ENCODE measurements around the gene G2E3. TPM values are rescaled to one million over a fixed set of nuclear protein-coding genes. Genes with fewer than 3 reads are reported as not detected.

Gene G2E3
- total RNA-seq, 1 donor from 2014 or later: 135 TPM

DNA sequence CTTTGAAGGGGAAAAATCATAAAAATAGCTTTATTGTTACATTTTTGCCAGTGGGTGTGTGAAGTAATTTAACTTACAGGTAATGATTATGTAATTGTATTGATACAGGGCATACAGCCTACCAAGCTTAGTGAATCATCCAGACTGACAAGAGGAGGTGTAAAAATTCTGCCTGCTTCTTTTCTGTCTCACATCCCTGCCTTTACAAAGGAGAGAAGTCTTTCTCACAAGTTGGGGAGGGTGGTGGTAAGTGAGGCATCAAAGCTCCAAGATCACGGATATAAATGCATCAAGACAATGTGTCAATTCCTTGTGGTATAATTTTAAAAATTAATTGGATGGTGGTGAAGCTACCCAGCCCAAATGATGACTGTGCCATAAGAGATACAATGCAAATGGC, 39.0 kb upstream of the G2E3 start:
- Histone ChIP-seq H3K27ac (no peak overlapping the region), H3K4me1 (peaks cover 7% of the 10 kb centered on the region), H3K36me3 (no peaks in the 10 kb centered on the region), H3K9me3 (ENCODE audit: low read depth) (no peaks in the 10 kb centered on the region), H3F3A (ENCODE audit: low read depth) (no peaks in the 10 kb centered on the region), H3K4me2 (no peak overlapping the region), H3K79me2 (ENCODE audit: low read depth) (no peaks in the 10 kb centered on the region), H2AFZ (replicated peaks) (no peak overlapping the region), H3K4me3 (no peak overlapping the region), H3K27me3 (no peaks in the 10 kb centered on the region), H3K9ac (no peak overlapping the region), H4K20me1 (ENCODE audit: low read depth) (no peaks in the 10 kb centered on the region)
- Mint-ChIP-seq H3K36me3 (no peaks in the 10 kb centered on the region), H3K9me3 (no peaks in the 10 kb centered on the region), H3K27ac (no peak overlapping the region), H3K4me1 (peaks cover 7% of the 10 kb centered on the region), H3K4me3 (no peak overlapping the region), H3K27me3 (ENCODE audit: insufficient read depth, low read depth) (no peaks in the 10 kb centered on the region)
- TF ChIP-seq EZH2 (IDR thresholded peaks at IDR 0.05): no peak
- TF ChIP-seq EZH2phosphoT487 (IDR thresholded peaks at IDR 0.05): no peak
- TF ChIP-seq, protein P1, sequence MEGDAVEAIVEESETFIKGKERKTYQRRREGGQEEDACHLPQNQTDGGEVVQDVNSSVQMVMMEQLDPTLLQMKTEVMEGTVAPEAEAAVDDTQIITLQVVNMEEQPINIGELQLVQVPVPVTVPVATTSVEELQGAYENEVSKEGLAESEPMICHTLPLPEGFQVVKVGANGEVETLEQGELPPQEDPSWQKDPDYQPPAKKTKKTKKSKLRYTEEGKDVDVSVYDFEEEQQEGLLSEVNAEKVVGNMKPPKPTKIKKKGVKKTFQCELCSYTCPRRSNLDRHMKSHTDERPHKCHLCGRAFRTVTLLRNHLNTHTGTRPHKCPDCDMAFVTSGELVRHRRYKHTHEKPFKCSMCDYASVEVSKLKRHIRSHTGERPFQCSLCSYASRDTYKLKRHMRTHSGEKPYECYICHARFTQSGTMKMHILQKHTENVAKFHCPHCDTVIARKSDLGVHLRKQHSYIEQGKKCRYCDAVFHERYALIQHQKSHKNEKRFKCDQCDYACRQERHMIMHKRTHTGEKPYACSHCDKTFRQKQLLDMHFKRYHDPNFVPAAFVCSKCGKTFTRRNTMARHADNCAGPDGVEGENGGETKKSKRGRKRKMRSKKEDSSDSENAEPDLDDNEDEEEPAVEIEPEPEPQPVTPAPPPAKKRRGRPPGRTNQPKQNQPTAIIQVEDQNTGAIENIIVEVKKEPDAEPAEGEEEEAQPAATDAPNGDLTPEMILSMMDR (IDR thresholded peaks at IDR 0.05): no peak
- no peak for DNase-seq (ENCODE audit: low spot score)

DNA sequence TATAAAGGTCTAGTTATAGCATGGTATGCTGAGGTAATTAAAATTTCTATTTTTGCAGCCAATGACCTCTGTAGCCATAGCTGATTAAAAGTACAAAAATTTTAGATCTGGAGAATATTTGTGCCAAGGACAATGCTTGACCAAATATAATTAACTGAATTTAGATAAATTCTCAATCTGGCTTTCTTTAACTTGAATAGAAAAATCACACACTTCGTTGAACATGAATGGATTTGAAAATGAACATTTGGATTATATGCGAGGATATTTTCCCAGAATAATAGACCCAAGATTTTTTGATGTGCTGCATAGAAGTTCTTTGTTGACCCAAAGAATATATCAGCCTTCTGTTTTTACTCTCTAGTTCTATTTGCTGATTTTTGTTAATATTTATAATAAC, 38.4 kb upstream of the G2E3 start:
- no peak overlapping the region for H3K9ac ChIP-seq
- H3K27me3 ChIP-seq: no peaks in the 10 kb centered on the region
- no peak overlapping the region for H2AFZ ChIP-seq (replicated peaks)
- TF ChIP-seq, protein P1 (IDR thresholded peaks at IDR 0.05): no peak
- TF ChIP-seq EZH2phosphoT487 (IDR thresholded peaks at IDR 0.05) (no peak), EZH2 (IDR thresholded peaks at IDR 0.05) (no peak)
- no peaks in the 10 kb centered on the region for H3K36me3 ChIP-seq
- peaks cover 7% of the 10 kb centered on the region for H3K4me1 Mint-ChIP-seq
- H3K4me3 Mint-ChIP-seq: no peak overlapping the region
- no peaks in the 10 kb centered on the region for H3K36me3 Mint-ChIP-seq
- no peak for DNase-seq (ENCODE audit: low spot score)
- H3K27ac ChIP-seq: no peak overlapping the region
- no peak overlapping the region for H3K4me2 ChIP-seq
- no peaks in the 10 kb centered on the region for H3K79me2 ChIP-seq (ENCODE audit: low read depth)
- H3F3A ChIP-seq (ENCODE audit: low read depth): no peaks in the 10 kb centered on the region
- H3K27me3 Mint-ChIP-seq (ENCODE audit: insufficient read depth, low read depth): no peaks in the 10 kb centered on the region
- no peaks in the 10 kb centered on the region for H3K9me3 Mint-ChIP-seq
- peaks cover 7% of the 10 kb centered on the region for H3K4me1 ChIP-seq
- no peaks in the 10 kb centered on the region for H4K20me1 ChIP-seq (ENCODE audit: low read depth)
- H3K4me3 ChIP-seq: no peak overlapping the region
- H3K27ac Mint-ChIP-seq: no peak overlapping the region
- no peaks in the 10 kb centered on the region for H3K9me3 ChIP-seq (ENCODE audit: low read depth)

DNA sequence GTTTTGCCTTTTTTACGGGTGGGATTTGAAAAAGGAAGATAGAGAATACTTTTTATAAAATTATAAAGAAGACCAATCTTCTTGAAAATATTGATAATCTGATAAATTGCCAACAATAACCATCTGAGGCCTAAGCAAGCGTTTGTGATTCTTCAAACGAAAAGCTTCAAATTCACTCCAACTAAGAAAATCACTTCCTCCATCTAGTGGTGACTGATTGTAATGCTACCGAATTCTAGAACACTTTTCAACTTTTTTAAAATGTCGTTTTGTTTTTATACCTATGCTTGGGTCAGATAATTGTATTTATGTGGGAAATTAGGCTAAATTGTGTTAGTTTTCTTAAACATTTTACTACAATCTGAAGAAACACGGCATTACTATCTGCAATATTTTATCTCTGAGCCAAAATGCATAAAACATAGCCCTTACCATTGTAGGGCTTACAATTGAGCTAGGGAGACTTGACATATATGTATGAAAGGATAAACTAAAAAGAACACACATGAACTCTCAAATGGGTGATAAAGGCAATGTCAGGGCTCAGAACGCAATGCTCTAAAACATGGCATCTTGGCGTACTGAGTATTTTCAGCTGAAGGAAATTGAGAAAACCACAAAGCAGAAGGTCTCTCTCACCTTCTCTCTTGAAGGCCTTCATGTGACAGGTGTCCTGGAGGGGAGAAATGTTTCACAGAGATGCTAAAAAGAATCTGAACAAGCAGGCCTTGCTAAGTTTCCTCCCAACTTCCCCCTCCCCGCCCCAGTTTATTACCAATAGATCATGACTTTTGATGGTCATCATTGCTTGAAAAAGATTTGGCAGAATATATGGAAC, 36.8 kb upstream of the G2E3 start:
- no peaks in the 10 kb centered on the region for H3K27me3 Mint-ChIP-seq (ENCODE audit: insufficient read depth, low read depth)
- peaks cover 7% of the 10 kb centered on the region for H3K4me1 Mint-ChIP-seq
- H3K4me3 ChIP-seq: no peak overlapping the region
- no peak overlapping the region for H3K27ac ChIP-seq
- H4K20me1 ChIP-seq (ENCODE audit: low read depth): no peaks in the 10 kb centered on the region
- no peaks in the 10 kb centered on the region for H3F3A ChIP-seq (ENCODE audit: low read depth)
- H3K36me3 Mint-ChIP-seq: no peaks in the 10 kb centered on the region
- peaks cover 7% of the 10 kb centered on the region for H3K4me1 ChIP-seq
- no peak overlapping the region for H3K4me3 Mint-ChIP-seq
- no peaks in the 10 kb centered on the region for H3K36me3 ChIP-seq
- H3K27me3 ChIP-seq: no peaks in the 10 kb centered on the region
- no peak overlapping the region for H3K27ac Mint-ChIP-seq
- no peak for TF ChIP-seq EZH2phosphoT487 (IDR thresholded peaks at IDR 0.05)
- TF ChIP-seq, protein P1 (IDR thresholded peaks at IDR 0.05): peak; percentile 83
- H3K4me2 ChIP-seq: no peak overlapping the region
- H3K9me3 ChIP-seq (ENCODE audit: low read depth): no peaks in the 10 kb centered on the region
- no peak overlapping the region for H3K9ac ChIP-seq
- H3K79me2 ChIP-seq (ENCODE audit: low read depth): no peaks in the 10 kb centered on the region
- peak; percentile 37 for DNase-seq (ENCODE audit: low spot score)
- no peaks in the 10 kb centered on the region for H3K9me3 Mint-ChIP-seq
- no peak overlapping the region for H2AFZ ChIP-seq (replicated peaks)

Measured in neural progenitor cell (in vitro differentiated cells).